HEK293T (cell line): Measurements from ENCODE around the gene FSTL4.

ENCODE experiments used
- CTCF ChIA-PET: fragments of 350-600 bp; formaldehyde crosslinking; extraction: SDS; loops from one replicate; lab custom pipeline; 2021; ENCODE audit warnings: antibody characterized with exemption, inconsistent platforms; lab: Yijun Ruan, JAX
- POLR2A ChIA-PET: fragments of 350-600 bp; formaldehyde crosslinking; extraction: SDS; loops from one replicate; lab custom pipeline; 2020; ENCODE audit warnings: antibody characterized with exemption, inconsistent platforms; lab: Yijun Ruan, JAX
- DNase-seq: peaks from one replicate; pipeline ENCODE4 v3.0.0; 2012; ENCODE audit warnings: mixed read lengths; ENCODE audit errors: extremely low spot score
- ARNT ChIP-seq: fragments of 450-650 bp; IDR thresholded peaks from 2 replicates; pipeline ENCODE4 v1.6.1; 2017; ENCODE audit warnings: mild to moderate bottlenecking
- BHLHE40 ChIP-seq: fragments of 450-650 bp; IDR thresholded peaks from 2 replicates; pipeline ENCODE4 v1.6.1; 2016; ENCODE audit warnings: mild to moderate bottlenecking, moderate library complexity, borderline replicate concordance
- CTBP1 ChIP-seq: fragments of 450-650 bp; IDR thresholded peaks from 2 replicates; pipeline ENCODE4 v1.6.1; 2016; ENCODE audit warnings: borderline replicate concordance
- ELF4 ChIP-seq: fragments of 450-650 bp; IDR thresholded peaks from 2 replicates; pipeline ENCODE4 v1.6.1; 2017; ENCODE audit warnings: antibody characterized with exemption
- FOXA1 ChIP-seq: fragments of 450-650 bp; IDR thresholded peaks from 2 replicates; pipeline ENCODE4 v1.6.1; 2016; ENCODE audit warnings: mild to moderate bottlenecking
- FOXK2 ChIP-seq: fragments of 450-650 bp; IDR thresholded peaks from 2 replicates; pipeline ENCODE4 v1.6.1; 2016; ENCODE audit warnings: mild to moderate bottlenecking
- FOXM1 ChIP-seq: fragments of 450-650 bp; IDR thresholded peaks from 2 replicates; pipeline ENCODE4 v1.6.1; 2017; ENCODE audit warnings: mild to moderate bottlenecking, borderline replicate concordance
- HDGF ChIP-seq: fragments of 450-650 bp; IDR thresholded peaks from 2 replicates; pipeline ENCODE4 v1.6.1; 2017; ENCODE audit warnings: antibody characterized with exemption, borderline replicate concordance
- L3MBTL2 ChIP-seq: fragments of 450-650 bp; conservative IDR thresholded peaks from 2 replicates; pipeline ENCODE4 v1.6.1; 2016; ENCODE audit warnings: mild to moderate bottlenecking
- LEF1 ChIP-seq: fragments of 450-650 bp; IDR thresholded peaks from 2 replicates; pipeline ENCODE4 v1.6.1; 2017; ENCODE audit warnings: mild to moderate bottlenecking, borderline replicate concordance
- NFRKB ChIP-seq: fragments of 450-650 bp; IDR thresholded peaks from 2 replicates; pipeline ENCODE4 v1.6.1; 2016; ENCODE audit warnings: mild to moderate bottlenecking, moderate library complexity
- PKNOX1 ChIP-seq: fragments of 450-650 bp; IDR thresholded peaks from 2 replicates; pipeline ENCODE4 v1.6.1; 2016
- SP1 ChIP-seq: fragments of 450-650 bp; IDR thresholded peaks from 2 replicates; pipeline ENCODE4 v1.6.1; 2017
- SUZ12 ChIP-seq: fragments of 450-650 bp; IDR thresholded peaks from 2 replicates; pipeline ENCODE4 v1.6.1; 2016; ENCODE audit warnings: mild to moderate bottlenecking
- TARDBP ChIP-seq: fragments of 450-650 bp; IDR thresholded peaks from 2 replicates; pipeline ENCODE4 v1.6.1; 2016
- ZNF384 ChIP-seq: fragments of 450-650 bp; IDR thresholded peaks from 2 replicates; pipeline ENCODE4 v1.6.1; 2016

FSTL4 gene

GRCh38 chr5:133480366-133480765 is 132.0 kb downstream of the FSTL4 start:
- TF ChIP-seq FOXK2, result no peak
- TF ChIP-seq HDGF, result no peak
- DNase-seq, result no peak
- CTCF ChIA-PET, result no interaction called here
- POLR2A ChIA-PET, result no interaction called here

DNA sequence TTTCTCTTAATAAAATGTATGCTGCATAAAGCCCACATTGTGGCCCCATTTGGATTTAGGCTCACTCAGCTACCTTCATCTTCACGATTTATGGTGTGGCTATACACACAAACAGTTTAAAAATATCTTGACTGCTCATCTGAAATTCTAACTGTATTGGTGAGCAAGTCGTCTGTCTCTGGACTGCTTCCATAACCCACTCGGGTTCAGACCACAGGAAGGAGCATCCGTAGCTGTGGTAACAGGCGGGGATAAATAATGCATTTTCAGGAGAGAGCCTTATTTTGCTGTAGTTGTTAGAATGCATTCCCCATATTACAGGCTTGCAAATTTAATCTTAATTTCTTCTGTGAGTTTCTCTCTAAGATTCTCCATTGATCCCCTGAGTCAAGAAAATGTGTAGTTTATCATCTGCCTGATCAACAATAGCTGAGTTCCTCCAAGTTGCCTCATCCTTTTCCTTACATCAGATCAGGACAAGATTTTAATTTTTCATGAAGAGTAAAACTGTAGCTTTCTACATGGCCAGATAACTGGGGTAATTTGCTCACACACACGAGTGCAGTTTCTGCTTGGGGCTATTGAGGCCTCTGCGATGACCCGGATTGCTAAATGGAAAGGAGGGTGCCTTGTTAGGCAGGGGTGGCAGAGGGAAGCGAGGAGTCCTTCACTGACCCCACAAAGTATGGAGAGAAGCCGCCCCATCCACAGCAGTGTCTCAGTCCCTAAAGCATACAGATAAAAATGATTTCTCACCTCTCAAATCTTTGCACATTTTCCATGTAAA is 133.9 kb downstream of the FSTL4 start:
- no peak for DNase-seq
- POLR2A ChIA-PET, result no interaction called here
- CTCF ChIA-PET, result no interaction called here
- TF ChIP-seq NFRKB (no peak), BHLHE40 (no peak), L3MBTL2 (no peak), FOXK2 (no peak), ARNT (no peak), CTBP1 (no peak), PKNOX1 (no peak), FOXA1 (no peak), LEF1 (no peak), FOXM1 (no peak), SP1 (no peak), SUZ12 (no peak), ELF4 (no peak), TARDBP (no peak), HDGF (no peak), ZNF384 (no peak)

- POLR2A ChIA-PET, result no interaction called here
- CTCF ChIA-PET, result interaction anchor here (0.6 kb wide), 1 partner anchor 323 kb away, joined by 3 read pairs; no protein-coding TSS in a partner anchor
- no peak for TF ChIP-seq ARNT
- no peak for TF ChIP-seq FOXK2
- no peak for TF ChIP-seq SUZ12
- TF ChIP-seq LEF1, result no peak
- TF ChIP-seq TARDBP, result no peak
- no peak for TF ChIP-seq FOXM1
- TF ChIP-seq L3MBTL2, result no peak
- TF ChIP-seq ZNF384, result no peak
- no peak for TF ChIP-seq NFRKB
- no peak for DNase-seq
Measured at GRCh38 chr5:133475986-133476385, 136.4 kb downstream of the FSTL4 start.

GRCh38 chr5:133474851-133475590 is 137.3 kb downstream of the FSTL4 start:
- CTCF ChIA-PET, result interaction anchor here (0.8 to 2.6 kb wide), 2 partner anchors 15 to 171 kb away, joined by 4 to 6 read pairs; no protein-coding TSS in a partner anchor
- TF ChIP-seq ZNF384 (no peak), L3MBTL2 (no peak), SUZ12 (no peak), ELF4 (no peak), CTBP1 (no peak), FOXK2 (no peak), HDGF (no peak), NFRKB (no peak), PKNOX1 (no peak), BHLHE40 (no peak), TARDBP (no peak), FOXM1 (no peak), ARNT (no peak), FOXA1 (no peak), LEF1 (no peak), SP1 (no peak)
- POLR2A ChIA-PET, result no interaction called here
- DNase-seq, result no peak

DNA sequence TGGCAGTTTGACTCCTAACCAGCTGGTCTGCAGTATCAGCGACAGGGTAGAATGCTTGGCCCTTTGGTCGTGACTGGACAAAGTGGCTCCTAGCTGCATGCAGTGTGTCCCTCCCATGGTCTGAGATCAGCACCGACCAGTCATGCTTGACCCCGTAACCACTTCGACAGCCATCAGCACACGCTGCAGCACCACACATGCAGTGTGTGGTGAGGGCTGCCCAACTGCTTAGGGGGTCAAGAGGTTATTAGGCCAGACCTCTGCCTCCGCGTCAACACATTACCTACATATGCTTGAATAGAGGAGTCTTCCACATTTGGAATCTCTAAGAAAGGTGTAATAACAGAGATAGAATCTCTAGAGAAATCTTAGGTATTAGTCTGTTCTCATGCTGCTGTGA is 139.1 kb downstream of the FSTL4 start:
- no peak for TF ChIP-seq LEF1
- TF ChIP-seq ZNF384, result no peak
- TF ChIP-seq L3MBTL2, result no peak
- TF ChIP-seq FOXA1, result no peak
- no peak for TF ChIP-seq NFRKB
- no peak for TF ChIP-seq CTBP1
- no peak for TF ChIP-seq SP1
- TF ChIP-seq ARNT, result no peak
- no peak for TF ChIP-seq FOXK2
- no peak for TF ChIP-seq FOXM1
- TF ChIP-seq PKNOX1, result no peak
- no peak for TF ChIP-seq ELF4
- no peak for TF ChIP-seq TARDBP
- TF ChIP-seq SUZ12, result no peak
- TF ChIP-seq BHLHE40, result no peak
- no peak for TF ChIP-seq HDGF
- no peak for DNase-seq
- ChIA-PET CTCF (interaction anchor here (2.6 kb wide), 1 partner anchor 13 kb away, joined by 6 read pairs; no protein-coding TSS in a partner anchor), POLR2A (no interaction called here)
